ENCODE data around the gene HS3ST3B1. TPM values are rescaled to one million over a fixed set of nuclear protein-coding genes. Genes with fewer than 3 reads are reported as not detected.

HS3ST3B1 gene
- total RNA-seq, 1 experiment from 2014 or later: 3.8 TPM

GRCh38 chr17:14387036-14387435 is 86.2 kb downstream of the HS3ST3B1 start:
- Mint-ChIP-seq H3K4me1 (ENCODE audit: insufficient read depth, unreplicated experiment) (no peaks in the 10 kb centered on the region), H3K9me3 (ENCODE audit: unreplicated experiment) (peaks cover 8% of the 10 kb centered on the region), H3K4me3 (ENCODE audit: unreplicated experiment) (no peak overlapping the region), H3K27me3 (ENCODE audit: insufficient read depth, unreplicated experiment) (no peaks in the 10 kb centered on the region), H3K27ac (ENCODE audit: low read depth, unreplicated experiment) (no peak overlapping the region), H3K36me3 (ENCODE audit: insufficient read depth, unreplicated experiment) (peaks cover 6% of the 10 kb centered on the region)
- ChIA-PET CTCF (interaction anchor here (0.6 kb wide), 1 partner anchor 317 kb away, joined by 3 read pairs; no protein-coding TSS in a partner anchor), POLR2A (no interaction called here)
- TF ChIP-seq CTCF (IDR thresholded peaks at IDR 0.05; ENCODE audit: unreplicated experiment): no peak
- no TSS peak for BruUV-seq (replicated peaks)
- intact Hi-C loops (cut with micrococcal nuclease): no loop called here
- DNase-seq (ENCODE audit: unreplicated experiment): no peak

GRCh38 chr17:14389681-14390080 is 88.8 kb downstream of the HS3ST3B1 start:
- DNase-seq (ENCODE audit: unreplicated experiment): no peak
- intact Hi-C loops (cut with micrococcal nuclease): no loop called here
- H3K9me3 Mint-ChIP-seq (ENCODE audit: unreplicated experiment): peaks cover 8% of the 10 kb centered on the region
- H3K4me3 Mint-ChIP-seq (ENCODE audit: unreplicated experiment): no peak overlapping the region
- H3K27ac Mint-ChIP-seq (ENCODE audit: low read depth, unreplicated experiment): no peak overlapping the region
- no peaks in the 10 kb centered on the region for H3K27me3 Mint-ChIP-seq (ENCODE audit: insufficient read depth, unreplicated experiment)
- ChIA-PET CTCF (no interaction called here), POLR2A (no interaction called here)
- BruUV-seq (replicated peaks): no TSS peak
- no peak for TF ChIP-seq CTCF (IDR thresholded peaks at IDR 0.05; ENCODE audit: unreplicated experiment)
- H3K4me1 Mint-ChIP-seq (ENCODE audit: insufficient read depth, unreplicated experiment): no peaks in the 10 kb centered on the region
- peaks cover 6% of the 10 kb centered on the region for H3K36me3 Mint-ChIP-seq (ENCODE audit: insufficient read depth, unreplicated experiment)

GRCh38 chr17:14393723-14394122 is 92.8 kb downstream of the HS3ST3B1 start:
- Mint-ChIP-seq H3K27ac (ENCODE audit: low read depth, unreplicated experiment) (no peak overlapping the region), H3K4me1 (ENCODE audit: insufficient read depth, unreplicated experiment) (no peaks in the 10 kb centered on the region), H3K36me3 (ENCODE audit: insufficient read depth, unreplicated experiment) (peaks cover 4% of the 10 kb centered on the region), H3K9me3 (ENCODE audit: unreplicated experiment) (peaks cover 16% of the 10 kb centered on the region), H3K4me3 (ENCODE audit: unreplicated experiment) (no peak overlapping the region), H3K27me3 (ENCODE audit: insufficient read depth, unreplicated experiment) (no peaks in the 10 kb centered on the region)
- no peak for TF ChIP-seq CTCF (IDR thresholded peaks at IDR 0.05; ENCODE audit: unreplicated experiment)
- DNase-seq (ENCODE audit: unreplicated experiment): no peak
- ChIA-PET CTCF (no interaction called here), POLR2A (interaction anchor here (0.6 kb wide), 1 partner anchor 359 kb away, joined by 3 read pairs; no protein-coding TSS in a partner anchor)
- intact Hi-C loops (cut with micrococcal nuclease): no loop called here
- BruUV-seq (replicated peaks): no TSS peak

- H3K27ac Mint-ChIP-seq (ENCODE audit: low read depth, unreplicated experiment): no peak overlapping the region
- BruUV-seq (replicated peaks): no TSS peak
- no peak overlapping the region for H3K4me3 Mint-ChIP-seq (ENCODE audit: unreplicated experiment)
- intact Hi-C loops (cut with micrococcal nuclease): no loop called here
- no peaks in the 10 kb centered on the region for H3K27me3 Mint-ChIP-seq (ENCODE audit: insufficient read depth, unreplicated experiment)
- TF ChIP-seq CTCF (IDR thresholded peaks at IDR 0.05; ENCODE audit: unreplicated experiment): no peak
- ChIA-PET CTCF (interaction anchor here (0.6 kb wide), 1 partner anchor 481 kb away, joined by 3 read pairs; no protein-coding TSS in a partner anchor), POLR2A (no interaction called here)
- H3K9me3 Mint-ChIP-seq (ENCODE audit: unreplicated experiment): peaks cover 25% of the 10 kb centered on the region
- H3K4me1 Mint-ChIP-seq (ENCODE audit: insufficient read depth, unreplicated experiment): no peaks in the 10 kb centered on the region
- no peaks in the 10 kb centered on the region for H3K36me3 Mint-ChIP-seq (ENCODE audit: insufficient read depth, unreplicated experiment)
- no peak for DNase-seq (ENCODE audit: unreplicated experiment)
These were observed 94.4 kb downstream of the HS3ST3B1 start for GRCh38 chr17:14395255-14395654.

Measured in MCF 10A (cell line).